ENCODE results near the gene RAMACL. TPM values are rescaled to one million over a fixed set of nuclear protein-coding genes. Genes with fewer than 3 reads are reported as not detected.

Gene RAMACL
- total and polyA plus RNA-seq, 7 experiments from 2014 or later: 0.43 to 1.2 (median 0.78) TPM; not detected in 2

- peaks cover 6 to 16% of the 10 kb centered on the region in 2 donors for H3K4me1 ChIP-seq (ENCODE audit: control insufficient read depth in 2 of 2, insufficient read depth in 2 of 2, low read length in 2 of 2)
- no peak for ATAC-seq
- H3K4me3 ChIP-seq (ENCODE audit: low read length): no peak overlapping the region
- Mint-ChIP-seq H3K9me3 (no peaks in the 10 kb centered on the region), H3K4me3 (peak overlapping the region in 2 of 10 donors; percentile 12 to 90), H3K36me3 (no peaks in the 10 kb centered on the region), H3K27me3 (peaks cover 5 to 50% (median 25%) of the 10 kb centered on the region in 5 donors), H3K27ac (no peak overlapping the region), H3K4me1 (peaks cover 8 to 30% (median 14%) of the 10 kb centered on the region in 7 donors)
- ChIA-PET CTCF (no interaction called here), POLR2A (interaction anchor here (1.4 kb wide), 1 partner anchor 15 kb away, joined by 3 read pairs; no protein-coding TSS in a partner anchor)
- intact Hi-C loops (cut with micrococcal nuclease): loop anchor here (5.0 to 10.0 kb wide), 4 partner anchors 133 to 1195 kb away; partner anchors contain the start of gene AFDN (in 1 of the 2)
- H3K27me3 ChIP-seq (ENCODE audit: control insufficient read depth in 2 of 2, insufficient read depth in 2 of 2, low read length in 2 of 2): no peaks in the 10 kb centered on the region
- H3K27ac ChIP-seq (ENCODE audit: low read depth, low read length): no peak overlapping the region
- no peak for DNase-seq
- no peaks in the 10 kb centered on the region for H3K9me3 ChIP-seq (ENCODE audit: control insufficient read depth in 2 of 3, low read length in 3 of 3)
- no peaks in the 10 kb centered on the region for H3K36me3 ChIP-seq (ENCODE audit: control insufficient read depth in 2 of 3, insufficient read depth in 3 of 3, low read length in 3 of 3)
These were observed 43.1 kb upstream of the RAMACL start for GRCh38 chr6:166629628-166630027.

GRCh38 chr6:166627875-166628801 lies 41.7 kb upstream of the RAMACL start:
- Mint-ChIP-seq H3K4me1 (peaks cover 8 to 30% (median 14%) of the 10 kb centered on the region in 7 donors), H3K27me3 (peaks cover 0 to 53% (median 18%) of the 10 kb centered on the region in 5 donors)
- intact Hi-C loops (cut with micrococcal nuclease): loop anchor here (1.0 to 10.0 kb wide), 15 partner anchors 41 to 1197 kb away; partner anchors contain the start of genes CEP43 (in 2 of the 2), RAMACL (in 2 of the 2), SFT2D1 (in 2 of the 2) and AFDN (in 1 of the 2)

GRCh38 chr6:166627033-166627874 lies 40.8 kb upstream of the RAMACL start, which contains the start of gene RPS6KA2:
TSS of gene RPS6KA2 (minus strand) at chr6:166627251. CDS start at chr6:166627019, 232 bp downstream.
- ATAC-seq (peak; percentile 95), DNase-seq (peak; percentile 99 to 100 (median 100))
- peak within 1 kb of the TSS; percentile 66 for H3K27ac ChIP-seq (ENCODE audit: low read depth, low read length)
- CTCF ChIA-PET: interaction anchor here (0.6 to 1.0 kb wide), 2 partner anchors 13 to 139 kb away, joined by 3 read pairs; no protein-coding TSS in a partner anchor
- Mint-ChIP-seq H3K36me3 (no peaks in the 10 kb centered on the region), H3K27ac (peak within 1 kb of the TSS; percentile 60 to 96 (median 90)), H3K9me3 (no peaks in the 10 kb centered on the region), H3K27me3 (peaks cover 0 to 60% (median 18%) of the 10 kb centered on the region in 5 donors), H3K4me1 (peaks cover 8 to 30% (median 14%) of the 10 kb centered on the region in 7 donors), H3K4me3 (peak within 1 kb of the TSS; percentile 83 to 98 (median 91))
- peak within 1 kb of the TSS; percentile 91 for H3K4me3 ChIP-seq (ENCODE audit: low read length)
- intact Hi-C loops (cut with micrococcal nuclease): loop anchor here (1.0 to 10.0 kb wide), 15 partner anchors 40 to 1198 kb away; partner anchors contain the start of genes CEP43 (in 2 of the 2), RAMACL (in 2 of the 2), SFT2D1 (in 2 of the 2) and AFDN (in 1 of the 2)
- no peaks in the 10 kb centered on the region for H3K27me3 ChIP-seq (ENCODE audit: control insufficient read depth in 2 of 2, insufficient read depth in 2 of 2, low read length in 2 of 2)
- POLR2A ChIA-PET: interaction anchor here (0.7 to 2.2 kb wide), 8 partner anchors 119 to 333 kb away, joined by 3 to 15 read pairs (median 4); partner anchors contain the start of genes RNASET2 and SFT2D1
- H3K36me3 ChIP-seq (ENCODE audit: control insufficient read depth in 2 of 3, insufficient read depth in 3 of 3, low read length in 3 of 3): no peaks in the 10 kb centered on the region
- no peaks in the 10 kb centered on the region for H3K9me3 ChIP-seq (ENCODE audit: control insufficient read depth in 2 of 3, low read length in 3 of 3)
- H3K4me1 ChIP-seq (ENCODE audit: control insufficient read depth in 2 of 2, insufficient read depth in 2 of 2, low read length in 2 of 2): peaks cover 6 to 16% of the 10 kb centered on the region in 2 donors

More at GRCh38 chr6:166627875-166628801, 41.7 kb upstream of the RAMACL start:
- Histone ChIP-seq H3K27me3 (ENCODE audit: control insufficient read depth in 2 of 2, insufficient read depth in 2 of 2, low read length in 2 of 2) (no peaks in the 10 kb centered on the region), H3K27ac (ENCODE audit: low read depth, low read length) (peak overlapping the region; percentile 66), H3K9me3 (ENCODE audit: control insufficient read depth in 2 of 3, low read length in 3 of 3) (no peaks in the 10 kb centered on the region), H3K4me1 (ENCODE audit: control insufficient read depth in 2 of 2, insufficient read depth in 2 of 2, low read length in 2 of 2) (peaks cover 6 to 16% of the 10 kb centered on the region in 2 donors), H3K36me3 (ENCODE audit: control insufficient read depth in 2 of 3, insufficient read depth in 3 of 3, low read length in 3 of 3) (no peaks in the 10 kb centered on the region), H3K4me3 (ENCODE audit: low read length) (peak overlapping the region; percentile 91)
- H3K36me3 Mint-ChIP-seq: no peaks in the 10 kb centered on the region
- DNase-seq (peak in 7 of 9 donors; percentile 17 to 72 (median 53)), ATAC-seq (peak; percentile 6)
- ChIA-PET POLR2A (interaction anchor here (0.9 to 2.2 kb wide), 7 partner anchors 119 to 332 kb away, joined by 3 to 15 read pairs (median 5); partner anchors contain the start of genes RNASET2 and SFT2D1), CTCF (interaction anchor here (0.6 to 1.0 kb wide), 2 partner anchors 14 to 140 kb away, joined by 3 read pairs; no protein-coding TSS in a partner anchor)
- H3K4me3 Mint-ChIP-seq: peak overlapping the region; percentile 83 to 98 (median 91)
- no peaks in the 10 kb centered on the region for H3K9me3 Mint-ChIP-seq
- H3K27ac Mint-ChIP-seq: peak overlapping the region; percentile 60 to 96 (median 89)

- DNase-seq: peak; percentile 14 to 42 (median 29)
- Mint-ChIP-seq H3K27ac (peak overlapping the region in 3 of 9 donors; percentile 72 to 75 (median 73)), H3K4me1 (peaks cover 8 to 30% (median 14%) of the 10 kb centered on the region in 7 donors), H3K4me3 (peak overlapping the region; percentile 72 to 93 (median 88)), H3K27me3 (peaks cover 0 to 58% (median 18%) of the 10 kb centered on the region in 5 donors), H3K9me3 (no peaks in the 10 kb centered on the region), H3K36me3 (peaks cover 0 to 4% (median 0%) of the 10 kb centered on the region in 5 donors)
- no peaks in the 10 kb centered on the region for H3K36me3 ChIP-seq (ENCODE audit: control insufficient read depth in 2 of 3, insufficient read depth in 3 of 3, low read length in 3 of 3)
- peak overlapping the region; percentile 70 for H3K4me3 ChIP-seq (ENCODE audit: low read length)
- peak overlapping the region; percentile 53 for H3K27ac ChIP-seq (ENCODE audit: low read depth, low read length)
- intact Hi-C loops (cut with micrococcal nuclease): loop anchor here (1.0 to 10.0 kb wide), 15 partner anchors 40 to 1198 kb away; partner anchors contain the start of genes CEP43 (in 2 of the 2), RAMACL (in 2 of the 2), SFT2D1 (in 2 of the 2) and AFDN (in 1 of the 2)
- no peak for ATAC-seq
- POLR2A ChIA-PET: interaction anchor here (0.7 to 2.2 kb wide), 6 partner anchors 59 to 324 kb away, joined by 3 to 15 read pairs (median 5); no protein-coding TSS in a partner anchor
- CTCF ChIA-PET: interaction anchor here (1.3 kb wide), 1 partner anchor 226 kb away, joined by 3 read pairs; no protein-coding TSS in a partner anchor
- peaks cover 6 to 16% of the 10 kb centered on the region in 2 donors for H3K4me1 ChIP-seq (ENCODE audit: control insufficient read depth in 2 of 2, insufficient read depth in 2 of 2, low read length in 2 of 2)
- no peaks in the 10 kb centered on the region for H3K27me3 ChIP-seq (ENCODE audit: control insufficient read depth in 2 of 2, insufficient read depth in 2 of 2, low read length in 2 of 2)
- H3K9me3 ChIP-seq (ENCODE audit: control insufficient read depth in 2 of 3, low read length in 3 of 3): no peaks in the 10 kb centered on the region
These were observed 39.9 kb upstream of the RAMACL start for GRCh38 chr6:166626177-166627032.

- Histone ChIP-seq H3K4me1 (ENCODE audit: control insufficient read depth in 2 of 2, insufficient read depth in 2 of 2, low read length in 2 of 2) (peaks cover 6 to 16% of the 10 kb centered on the region in 2 donors), H3K4me3 (ENCODE audit: low read length) (no peak overlapping the region), H3K36me3 (ENCODE audit: control insufficient read depth in 2 of 3, insufficient read depth in 3 of 3, low read length in 3 of 3) (no peaks in the 10 kb centered on the region), H3K9me3 (ENCODE audit: control insufficient read depth in 2 of 3, low read length in 3 of 3) (no peaks in the 10 kb centered on the region), H3K27me3 (ENCODE audit: control insufficient read depth in 2 of 2, insufficient read depth in 2 of 2, low read length in 2 of 2) (no peaks in the 10 kb centered on the region), H3K27ac (ENCODE audit: low read depth, low read length) (no peak overlapping the region)
- Mint-ChIP-seq H3K4me1 (peaks cover 8 to 30% (median 14%) of the 10 kb centered on the region in 7 donors), H3K9me3 (no peaks in the 10 kb centered on the region), H3K27ac (no peak overlapping the region), H3K4me3 (peak overlapping the region in 7 of 10 donors; percentile 68 to 93 (median 86)), H3K36me3 (peaks cover 0 to 4% (median 0%) of the 10 kb centered on the region in 5 donors), H3K27me3 (peaks cover 0 to 58% (median 18%) of the 10 kb centered on the region in 5 donors)
- ChIA-PET POLR2A (no interaction called here), CTCF (interaction anchor here (1.3 kb wide), 1 partner anchor 225 kb away, joined by 3 read pairs; no protein-coding TSS in a partner anchor)
- no peak for DNase-seq
- intact Hi-C loops (cut with micrococcal nuclease): loop anchor here (5.0 to 10.0 kb wide), 4 partner anchors 137 to 1199 kb away; partner anchors contain the start of gene AFDN (in 1 of the 2)
- ATAC-seq: no peak
These were observed 38.9 kb upstream of the RAMACL start for GRCh38 chr6:166625356-166625755.
